ENCODE measurements around the gene EVA1A.

DNA sequence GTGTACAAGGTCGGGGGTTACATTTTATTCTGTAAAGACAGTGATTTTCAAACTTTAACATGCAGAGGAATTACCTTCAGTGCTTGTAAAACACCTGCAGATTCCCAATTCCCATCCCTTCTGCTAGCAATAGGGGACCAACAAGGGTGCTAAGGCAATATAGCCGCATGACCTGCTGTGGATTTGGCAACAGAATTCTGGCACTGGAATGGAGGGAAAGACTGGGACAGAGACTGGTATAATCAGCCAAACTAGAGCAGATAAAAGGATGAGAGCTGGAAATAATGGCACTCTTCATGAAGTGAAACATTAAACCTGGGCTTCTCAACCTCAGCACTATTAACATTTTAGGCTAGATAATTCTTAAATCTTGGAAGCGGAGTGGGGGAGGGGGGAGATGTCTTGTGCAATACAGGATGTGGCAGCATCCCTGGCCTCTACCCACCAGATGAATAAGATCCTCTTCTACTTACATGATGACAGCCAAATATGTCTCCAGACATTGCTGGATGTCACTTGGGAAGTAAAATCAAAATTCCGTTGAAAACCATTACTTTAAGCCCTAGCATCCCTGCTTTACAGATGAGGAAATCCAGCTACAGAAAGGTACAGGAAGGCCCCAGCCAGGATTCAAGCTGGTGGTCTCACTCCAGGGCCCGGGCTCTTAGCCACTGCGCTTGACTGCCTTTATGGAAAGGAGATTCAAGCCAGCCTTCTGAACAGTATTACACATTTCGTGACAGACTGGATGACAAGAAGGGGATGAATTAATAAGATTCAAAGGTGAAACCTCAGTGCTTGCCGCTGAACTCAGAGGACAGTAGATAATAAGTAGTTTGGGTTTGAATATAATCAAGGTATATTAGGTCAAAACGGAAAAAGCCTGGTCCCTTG is 1.7 kb downstream of the EVA1A start:
- TF ChIP-seq POLR2A (IDR thresholded peaks at IDR 0.05; ENCODE audit: low read length) = no peak
- no peak for TF ChIP-seq GATA1 (IDR thresholded peaks at IDR 0.05; ENCODE audit: low read depth, low read length)
